ENCODE results near the gene PALS1. TPM values are rescaled to one million over a fixed set of nuclear protein-coding genes. Genes with fewer than 3 reads are reported as not detected.

Gene PALS1
- 39.9 and 45.9 TPM in 2 replicates for total RNA-seq

GRCh38 chr14:67241411-67242167 is at the start of gene PALS1:
Gene PALS1, plus strand, starts transcription at chr14:67241435. Its CDS starts 37,736 bp downstream, at chr14:67279171.

Other genes with a start within 250 kb of the PALS1 start
- gene GARIN2, start 52.0 kb upstream of the PALS1 start, total RNA-seq = 0.11 TPM in 1 of 2 replicates, not detected in the other
- 129 and 149 TPM in 2 replicates for gene ATP6V1D, start 118.4 kb downstream of the PALS1 start, total RNA-seq
- gene EIF2S1, start 118.9 kb downstream of the PALS1 start, total RNA-seq = 121 and 137 TPM in 2 replicates
- 0.54 TPM in 1 of 2 replicates, not detected in the other for gene PLEK2, start 170.7 kb downstream of the PALS1 start, total RNA-seq
- gene TMEM229B, start 247.3 kb downstream of the PALS1 start, total RNA-seq = 1.2 and 1.8 TPM in 2 replicates